SH-SY5Y (cell line): ENCODE measurements around the gene RAB1A.

Experiments used
- GATA2 ChIP-seq: IDR thresholded peaks from 2 replicates; pipeline ENCODE4 v1.6.1; 2011; ENCODE audit warnings: mild to moderate bottlenecking, low read depth, low read length
- GATA3 ChIP-seq: IDR thresholded peaks from 2 replicates; pipeline ENCODE4 v1.6.1; 2011; ENCODE audit warnings: low read depth, mild to moderate bottlenecking, low read length, moderate library complexity

GRCh38 chr2:65073879-65074565 lies 55.9 kb downstream of the RAB1A start:
- TF ChIP-seq GATA2 (no peak), GATA3 (no peak)
